ENCODE data around the gene LRRC23. TPM values are rescaled to one million over a fixed set of nuclear protein-coding genes. Genes with fewer than 3 reads are reported as not detected.
"Not testable (repeated sequence)": the region's sequence is repeated elsewhere in the genome, so short reads cannot be mapped to it uniquely, and the experiment has no call there.

Gene LRRC23
- total RNA-seq, 4 donors from 2014 or later: 1.7 to 35.5 (median 3.0) TPM; not detected in 1

GRCh38 chr12:6872073-6873048, 32.3 kb upstream of the LRRC23 start:
- TF ChIP-seq POLR2A (IDR thresholded peaks at IDR 0.05) (no peak), CTCF (IDR thresholded peaks at IDR 0.05) (peak; percentile 73 to 98 (median 96))
- H3K27ac ChIP-seq: peak overlapping the region; percentile 77 to 86 (median 82)
- H3K9me3 ChIP-seq: no peaks in the 10 kb centered on the region
- H3K4me3 ChIP-seq: peak overlapping the region; percentile 63 to 79 (median 75)
- DNase-seq: peak; percentile 86 to 94 (median 93)
- peaks cover 0 to 51% (median 22%) of the 10 kb centered on the region in 4 donors for H3K4me1 ChIP-seq
- peaks cover 0 to 24% (median 0%) of the 10 kb centered on the region in 3 donors for H3K36me3 ChIP-seq
- no peaks in the 10 kb centered on the region for H3K27me3 ChIP-seq

- Histone ChIP-seq H3K4me1 (peaks cover 0 to 50% (median 22%) of the 10 kb centered on the region in 4 donors), H3K27me3 (no peaks in the 10 kb centered on the region), H3K9me3 (no peaks in the 10 kb centered on the region), H3K4me3 (peak within 1 kb of the TSS; percentile 63 to 79 (median 75)), H3K36me3 (peaks cover 0 to 24% (median 0%) of the 10 kb centered on the region in 3 donors), H3K27ac (peak within 1 kb of the TSS; percentile 77 to 86 (median 82))
- peak; percentile 98 to 99 (median 99) for DNase-seq
- TF ChIP-seq CTCF (IDR thresholded peaks at IDR 0.05) (peak in 2 of 6 experiments; percentile 13 to 23), POLR2A (IDR thresholded peaks at IDR 0.05) (peak; percentile 67 to 79)
These were observed 31.3 kb upstream of the LRRC23 start, which contains the start of gene SPSB2 for GRCh38 chr12:6873094-6874014. TSS of gene SPSB2 (minus strand) at chr12:6873303. CDS start at chr12:6872901, 402 bp downstream.

- Histone ChIP-seq H3K36me3 (peaks cover 0 to 21% (median 0%) of the 10 kb centered on the region in 3 donors), H3K27ac (peak overlapping the region; percentile 77 to 86 (median 82)), H3K4me1 (peaks cover 0 to 43% (median 16%) of the 10 kb centered on the region in 4 donors), H3K4me3 (peak overlapping the region; percentile 63 to 79 (median 75))
- H3K9me3 ChIP-seq, H3K27me3 ChIP-seq, DNase-seq: not testable (repeated sequence)
These were observed 30.6 kb upstream of the LRRC23 start for GRCh38 chr12:6874015-6874368.

GRCh38 chr12:6879824-6880223, 24.8 kb upstream of the LRRC23 start:
- H3K4me1 ChIP-seq, DNase-seq, H3K4me3 ChIP-seq, H3K9me3 ChIP-seq, H3K27me3 ChIP-seq, H3K27ac ChIP-seq: not testable (repeated sequence)
- peaks cover 0 to 12% (median 0%) of the 10 kb centered on the region in 3 donors for H3K36me3 ChIP-seq

- no peak overlapping the region for H3K27ac ChIP-seq
- H3K4me3 ChIP-seq: no peak overlapping the region
- TF ChIP-seq POLR2A (IDR thresholded peaks at IDR 0.05) (no peak), CTCF (IDR thresholded peaks at IDR 0.05) (no peak)
- DNase-seq: no peak
- peaks cover 0 to 12% (median 0%) of the 10 kb centered on the region in 3 donors for H3K36me3 ChIP-seq
- peaks cover 0 to 4% (median 2%) of the 10 kb centered on the region in 4 donors for H3K4me1 ChIP-seq
- H3K9me3 ChIP-seq: no peaks in the 10 kb centered on the region
- H3K27me3 ChIP-seq: no peaks in the 10 kb centered on the region
These were observed 21.4 kb upstream of the LRRC23 start for GRCh38 chr12:6883252-6883651.

GRCh38 chr12:6883683-6884082, 20.9 kb upstream of the LRRC23 start:
- Histone ChIP-seq H3K4me1 (peaks cover 0 to 4% (median 2%) of the 10 kb centered on the region in 4 donors), H3K27me3 (no peaks in the 10 kb centered on the region), H3K9me3 (no peaks in the 10 kb centered on the region), H3K27ac (no peak overlapping the region), H3K4me3 (no peak overlapping the region), H3K36me3 (peaks cover 0 to 12% (median 0%) of the 10 kb centered on the region in 3 donors)
- DNase-seq: no peak
- TF ChIP-seq CTCF (IDR thresholded peaks at IDR 0.05) (no peak), POLR2A (IDR thresholded peaks at IDR 0.05) (no peak)

Data from Peyer's patch (tissue), 4 donors.